NK-92 treated with Interleukin-12 subunit alpha and Interleukin-12 subunit beta, amount 100 ng/mL, for 24 hours (cell line): ENCODE data around the gene IFNL4.
"Not testable (repeated sequence)": the region's sequence is repeated elsewhere in the genome, so short reads cannot be mapped to it uniquely, and the experiment has no call there.

Source experiments
- DNase-seq: peaks from one replicate; lab custom pipeline; 2025; lab: John Stamatoyannopoulos, UW

Gene IFNL4

DNA sequence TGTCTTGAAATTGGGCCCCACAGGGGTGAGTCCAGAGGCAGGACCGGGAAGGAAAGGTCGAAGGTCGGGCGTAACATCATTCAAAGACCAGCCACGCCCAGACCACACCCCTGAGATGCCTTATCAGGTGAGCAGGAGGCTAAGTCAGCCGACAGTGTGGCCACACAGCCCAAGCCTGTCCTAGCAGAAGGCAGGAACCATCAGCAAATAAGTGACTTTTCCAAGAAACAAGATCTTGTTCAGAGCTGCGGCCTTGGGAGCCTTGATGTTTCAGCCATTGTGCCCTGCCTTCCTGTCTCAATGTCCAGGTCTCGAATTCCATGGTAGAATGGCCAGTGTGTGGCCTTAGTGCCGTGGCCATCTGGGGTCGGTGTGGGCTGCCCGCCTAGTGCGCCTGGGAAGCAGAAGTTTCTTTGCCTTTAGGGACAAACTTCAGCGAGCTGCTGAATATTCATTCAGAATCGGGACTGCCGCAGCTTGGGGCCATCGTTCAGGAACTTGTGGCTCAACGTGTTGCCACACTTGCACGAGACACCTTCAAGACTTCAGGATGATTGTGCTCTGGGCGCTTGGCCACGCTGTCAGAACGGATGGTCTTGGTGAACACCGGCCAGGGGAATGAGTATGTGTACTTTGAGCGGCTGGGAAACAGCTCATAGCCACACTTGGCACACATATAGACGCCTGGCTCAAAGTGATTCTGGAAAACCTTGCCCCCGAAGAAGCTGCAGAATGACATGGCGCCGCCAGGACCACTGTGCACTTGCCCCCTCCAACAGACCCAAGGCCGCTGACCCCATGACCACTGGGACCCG, 6.1 kb upstream of the IFNL4 start:
- no peak for DNase-seq

DNA sequence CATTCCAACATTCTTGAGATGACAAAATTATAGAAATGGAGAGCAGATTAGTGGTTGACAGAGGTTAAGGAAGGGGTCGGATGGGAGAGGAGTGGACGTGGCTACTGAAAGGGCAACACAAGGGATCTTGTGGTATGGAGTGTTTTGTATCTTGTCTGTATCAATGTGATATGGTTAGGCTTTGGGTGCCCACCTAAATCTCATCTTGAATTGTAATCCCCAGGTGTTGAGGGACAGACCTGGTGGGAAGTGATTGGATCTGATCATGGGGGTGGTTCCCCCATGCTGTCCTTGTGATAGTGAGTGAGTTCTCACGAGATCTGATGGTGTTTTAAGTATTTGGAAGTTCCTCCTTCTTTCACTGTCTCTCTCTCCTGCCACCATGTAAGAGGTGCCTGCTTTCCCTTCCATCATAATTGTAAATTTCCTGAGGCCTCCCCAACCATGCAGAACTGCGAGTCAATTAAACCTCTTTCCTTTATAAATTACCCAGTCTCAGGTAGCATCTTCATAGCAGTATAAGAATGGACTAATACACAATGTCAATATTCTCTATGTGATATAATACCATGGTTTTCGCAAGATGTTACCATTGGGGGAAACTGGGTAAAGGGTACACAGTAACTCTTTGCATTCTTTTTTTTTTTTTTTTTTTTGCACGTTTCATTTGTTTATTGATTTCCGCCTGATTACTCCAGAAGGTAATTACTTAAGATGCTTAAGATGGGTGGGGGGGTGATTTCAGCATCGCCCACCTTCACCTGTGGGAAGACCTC, 4.9 kb upstream of the IFNL4 start:
- DNase-seq = no peak

DNA sequence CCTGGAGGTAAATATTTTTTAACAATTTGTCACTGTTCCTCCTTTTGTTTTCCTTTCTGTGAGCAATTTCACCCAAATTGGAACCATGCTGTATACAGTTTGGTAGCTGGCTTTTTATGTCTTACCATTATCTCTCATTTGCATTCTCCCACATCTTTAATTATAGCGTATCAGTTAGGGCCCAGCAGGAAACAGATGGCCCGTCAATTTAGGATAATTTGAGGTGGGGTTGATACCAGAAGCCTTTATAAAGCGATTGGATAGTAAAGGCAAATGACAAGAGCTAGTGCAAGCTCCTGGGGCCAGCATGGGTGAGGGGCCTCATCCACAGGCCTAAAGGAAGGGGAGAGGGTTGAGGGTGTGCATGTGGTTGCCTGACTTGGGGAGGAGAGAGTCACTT, 3.8 kb upstream of the IFNL4 start:
- no peak for DNase-seq

DNA sequence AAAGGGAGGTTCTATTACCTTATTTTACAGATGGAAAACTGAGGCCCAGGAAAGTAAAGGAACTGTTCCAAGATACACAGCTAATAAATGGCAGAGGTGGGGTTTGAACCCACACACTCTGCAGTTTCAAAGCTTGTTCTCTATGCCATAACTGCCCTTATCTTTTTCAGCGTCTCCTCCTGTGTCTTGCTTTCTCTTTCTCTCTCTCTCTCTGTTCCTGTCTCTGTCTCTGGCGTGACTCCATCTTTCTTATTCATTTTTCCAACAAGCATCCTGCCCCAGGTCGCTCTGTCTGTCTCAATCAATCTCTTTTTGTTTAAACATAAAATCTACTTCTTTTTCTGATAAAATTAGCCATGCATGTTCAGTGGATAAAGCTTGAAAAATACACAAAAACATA, 3.2 kb upstream of the IFNL4 start:
- DNase-seq = no peak

DNA sequence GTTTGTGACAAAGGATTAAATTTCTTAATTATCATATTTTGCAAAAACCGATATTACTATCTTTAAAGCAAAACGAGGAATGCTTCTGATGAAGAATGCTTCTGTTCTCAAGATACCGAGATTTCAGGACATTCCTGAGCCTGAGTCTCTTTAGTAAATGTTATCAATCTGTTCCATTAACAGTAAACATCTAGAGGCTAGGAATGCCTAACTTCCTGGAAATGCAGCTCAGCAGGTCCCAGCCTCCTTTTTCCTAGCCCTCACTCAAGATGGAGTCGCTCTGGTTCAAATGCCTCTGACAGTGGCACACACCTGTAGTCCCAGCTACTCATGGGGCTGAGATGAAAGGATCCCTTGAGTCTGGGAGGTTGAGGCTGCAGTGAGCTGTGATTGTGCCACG, 2.4 kb upstream of the IFNL4 start:
- DNase-seq = no peak

DNA sequence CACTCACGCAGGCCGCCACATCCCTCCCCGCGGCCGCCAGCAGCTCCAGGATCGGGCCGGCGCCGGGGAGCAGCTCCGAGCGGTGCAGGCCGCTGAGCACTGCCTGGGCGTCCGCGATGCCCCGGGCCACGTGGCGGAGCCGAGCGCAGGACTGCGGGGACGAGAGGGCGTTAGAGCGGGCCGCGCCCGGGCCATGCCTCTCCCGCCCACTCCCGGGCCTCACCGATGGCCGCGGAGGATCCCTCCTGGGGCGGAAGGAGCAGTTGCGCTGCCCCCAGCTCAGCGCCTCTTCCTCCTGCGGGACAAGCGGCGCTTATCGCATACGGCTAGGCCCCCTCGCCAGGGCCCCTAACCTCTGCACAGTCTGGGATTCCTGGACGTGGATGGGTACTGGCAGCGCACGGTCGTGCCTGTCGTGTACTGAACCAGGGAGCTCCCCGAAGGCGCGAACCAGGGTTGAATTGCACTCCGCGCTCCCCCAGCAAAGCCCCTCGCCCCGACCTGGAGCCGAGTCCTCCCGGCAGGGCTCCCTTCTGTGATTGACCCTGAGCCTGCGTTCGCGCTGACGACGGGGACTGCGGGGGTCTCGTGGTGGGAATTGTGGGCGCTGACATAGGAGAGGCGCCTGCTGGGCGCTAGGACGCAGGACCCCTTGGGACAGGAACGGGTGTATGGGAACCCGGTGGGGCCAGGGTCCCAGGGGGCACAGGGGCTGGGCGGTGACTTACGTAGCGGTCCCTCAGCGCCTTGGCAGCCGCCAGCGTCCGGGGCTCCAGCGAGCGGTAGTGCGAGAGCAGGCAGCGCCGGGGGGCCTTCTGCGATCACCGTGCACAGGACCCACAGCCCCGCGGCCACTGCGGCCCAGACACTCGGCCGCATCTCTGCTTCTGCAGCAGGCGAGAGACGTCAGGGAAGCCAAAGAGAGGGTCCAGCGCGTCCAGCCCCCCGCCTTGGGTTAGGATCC, 673 bp downstream of the IFNL4 start:
- no peak for DNase-seq

DNA sequence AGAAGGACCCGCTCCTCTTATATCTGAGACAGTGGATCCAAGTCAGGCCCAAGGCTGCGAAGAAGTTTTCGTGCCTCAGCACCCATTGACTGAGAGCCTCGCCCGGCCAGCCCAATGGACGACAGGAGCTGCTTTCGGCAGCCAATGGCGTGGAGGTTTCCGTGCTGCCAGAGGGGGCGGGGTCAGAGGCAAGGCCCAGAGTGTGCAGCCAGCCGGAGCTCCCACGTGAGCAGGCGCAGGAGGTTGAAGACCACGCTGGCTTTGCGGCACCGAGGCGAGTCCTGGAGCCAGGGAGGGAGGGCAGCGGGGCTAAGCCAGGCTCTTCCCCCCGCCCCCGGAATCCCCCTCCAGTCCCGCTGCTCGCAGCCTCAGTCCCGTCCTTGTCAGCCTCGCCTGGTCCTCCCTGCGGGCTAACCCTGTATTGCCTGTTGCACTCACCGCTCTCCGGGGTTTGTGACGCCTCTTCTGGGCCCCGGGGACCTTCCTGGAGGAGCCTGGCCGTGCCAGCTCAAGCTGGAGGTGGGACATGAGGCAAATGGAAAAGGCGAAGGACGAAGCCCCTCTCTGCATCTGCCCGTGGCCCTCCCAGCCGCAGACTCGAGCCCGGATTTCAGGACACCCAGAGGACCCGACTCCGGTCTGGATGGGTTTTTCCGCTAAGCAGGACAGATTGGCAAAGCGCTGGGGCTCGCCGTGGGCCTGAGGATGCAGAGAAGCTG, 1.5 kb downstream of the IFNL4 start:
- no peak for DNase-seq

DNA sequence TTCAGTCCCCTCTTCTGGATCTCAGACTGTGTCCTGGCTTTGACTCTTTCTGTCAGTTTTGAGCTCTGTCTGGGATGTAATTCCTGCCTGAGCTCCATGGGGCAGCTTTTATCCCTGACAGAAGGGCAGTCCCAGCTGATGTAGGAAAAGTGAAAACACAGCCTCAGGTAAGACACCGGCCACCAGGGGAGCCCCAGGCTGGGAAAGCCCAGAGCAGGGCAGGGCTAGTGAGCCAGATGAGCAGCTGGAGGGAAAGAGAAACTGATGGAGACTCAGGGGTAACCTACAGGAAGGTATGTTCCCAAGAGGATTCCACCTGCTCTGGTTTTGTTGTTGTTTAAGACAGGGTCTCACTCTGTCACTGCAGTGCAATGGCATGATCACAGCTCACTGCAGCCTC, 3.5 kb downstream of the IFNL4 start:
- DNase-seq = not testable (repeated sequence)

DNA sequence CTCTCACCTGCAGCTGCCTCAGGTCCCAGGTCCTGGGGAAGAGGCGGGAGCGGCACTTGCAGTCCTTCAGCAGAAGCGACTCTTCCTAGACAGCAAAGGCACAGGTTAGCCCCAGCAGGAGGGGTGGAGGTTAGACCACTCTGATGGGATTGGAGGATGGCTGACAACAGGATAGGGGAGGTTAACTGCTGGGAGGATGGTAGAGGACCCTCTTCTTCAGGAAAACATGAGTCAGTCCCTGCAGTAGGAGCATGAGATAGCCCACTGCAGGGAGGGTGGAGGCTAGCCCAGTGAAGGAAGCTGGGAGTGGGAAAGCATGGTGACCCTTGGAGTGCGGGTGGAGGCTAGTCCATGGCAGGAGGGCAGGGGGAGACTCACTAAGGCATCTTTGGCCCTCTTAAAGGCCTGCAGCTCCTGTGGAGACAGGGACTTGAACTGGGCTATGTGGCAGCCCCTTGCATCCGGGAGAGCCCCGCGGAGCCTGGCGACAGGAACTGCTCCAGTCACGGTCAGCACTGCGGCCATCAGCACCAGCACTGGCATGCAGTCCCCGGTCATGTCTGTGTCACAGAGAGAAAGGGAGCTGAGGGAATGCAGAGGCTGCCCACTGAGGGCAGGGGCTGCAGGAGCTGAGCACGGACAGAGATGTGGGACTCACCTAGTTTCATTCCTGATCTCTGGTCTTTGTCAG, 4.1 kb downstream of the IFNL4 start, which contains the start of gene IFNL3:
Gene IFNL3 (minus strand): TSS at position 597 of the 691 bp plus-strand sequence. CDS start 39 bp downstream, at position 558.
- DNase-seq = not testable (repeated sequence)

DNA sequence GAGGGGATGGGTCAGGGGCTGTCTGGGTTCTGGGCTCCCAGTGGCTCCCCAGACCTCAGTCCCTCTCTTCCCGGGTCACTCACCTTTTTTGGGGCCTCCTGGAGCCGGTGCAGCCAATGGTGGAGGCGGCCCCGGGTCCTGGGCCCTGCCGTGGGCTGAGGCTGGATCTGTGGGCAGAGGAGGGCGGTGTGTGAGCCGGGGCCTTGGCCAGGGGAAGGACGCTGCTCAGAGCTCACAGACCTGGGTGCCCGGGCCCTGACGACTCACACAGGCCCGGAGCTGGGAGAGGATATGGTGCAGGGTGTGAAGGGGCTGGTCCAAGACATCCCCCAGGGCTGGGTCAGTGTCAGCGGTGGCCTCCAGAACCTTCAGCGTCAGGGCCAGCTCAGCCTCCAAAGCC, 4.9 kb downstream of the IFNL4 start:
- not testable (repeated sequence) for DNase-seq

DNA sequence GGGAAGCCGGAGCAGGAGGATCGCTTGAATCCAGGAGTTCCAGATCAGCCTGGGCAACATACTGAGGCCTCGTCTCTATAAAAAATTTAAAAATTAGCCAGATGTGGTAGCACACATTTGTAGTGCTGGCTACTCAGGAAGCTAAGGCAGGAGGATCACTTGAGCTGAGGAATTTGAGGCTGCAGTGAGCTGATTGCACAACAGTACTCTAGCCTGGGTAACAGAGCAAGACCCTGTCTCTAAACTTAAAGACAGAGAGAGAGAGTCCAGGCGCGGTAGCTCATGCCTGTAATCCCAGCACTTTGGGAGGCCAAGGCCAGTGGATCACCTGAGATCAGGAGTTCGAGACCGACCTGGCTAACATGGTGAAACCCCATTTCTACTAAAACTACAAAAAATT, 8.2 kb downstream of the IFNL4 start:
- DNase-seq = no peak

DNA sequence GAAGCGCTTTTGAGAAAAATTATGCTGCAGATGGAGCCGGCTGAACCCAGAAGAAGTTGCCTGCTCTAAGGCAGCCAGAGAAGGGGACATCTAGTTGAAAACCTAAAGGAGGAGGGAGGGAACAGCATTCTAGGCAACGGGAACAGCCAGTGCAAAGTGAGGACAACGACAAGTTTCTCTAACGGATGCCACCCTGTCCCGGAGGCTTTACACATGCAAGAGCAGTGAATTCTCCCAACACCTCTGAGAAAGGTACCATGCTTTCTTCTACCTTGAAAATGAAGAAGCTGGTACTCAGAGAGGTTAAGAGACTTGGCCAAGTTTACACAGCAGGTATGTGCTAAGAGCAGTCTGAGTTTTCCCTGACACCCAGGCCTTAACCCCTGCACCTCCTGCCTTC, 9.7 kb downstream of the IFNL4 start:
- DNase-seq = no peak

DNA sequence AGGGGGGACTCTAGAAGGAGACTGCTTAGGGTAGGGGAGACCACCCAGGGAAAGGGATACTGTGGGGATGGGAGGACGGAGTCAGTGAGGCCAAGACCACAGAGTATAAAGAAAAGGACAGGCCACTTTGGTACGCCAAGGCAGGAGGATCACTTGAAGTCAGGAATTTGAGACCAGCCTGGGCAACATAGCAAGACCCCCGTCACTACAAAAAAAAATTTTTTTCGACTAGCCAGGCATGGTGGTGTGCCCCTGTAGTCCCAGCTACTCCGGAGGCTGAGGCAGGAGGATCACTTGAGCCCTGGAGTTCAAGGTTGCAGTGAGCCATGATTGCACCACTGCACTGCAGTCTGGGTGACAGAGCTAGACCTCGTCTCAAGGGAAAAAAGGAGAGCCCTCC, 10.4 kb downstream of the IFNL4 start:
- DNase-seq = no peak

DNA sequence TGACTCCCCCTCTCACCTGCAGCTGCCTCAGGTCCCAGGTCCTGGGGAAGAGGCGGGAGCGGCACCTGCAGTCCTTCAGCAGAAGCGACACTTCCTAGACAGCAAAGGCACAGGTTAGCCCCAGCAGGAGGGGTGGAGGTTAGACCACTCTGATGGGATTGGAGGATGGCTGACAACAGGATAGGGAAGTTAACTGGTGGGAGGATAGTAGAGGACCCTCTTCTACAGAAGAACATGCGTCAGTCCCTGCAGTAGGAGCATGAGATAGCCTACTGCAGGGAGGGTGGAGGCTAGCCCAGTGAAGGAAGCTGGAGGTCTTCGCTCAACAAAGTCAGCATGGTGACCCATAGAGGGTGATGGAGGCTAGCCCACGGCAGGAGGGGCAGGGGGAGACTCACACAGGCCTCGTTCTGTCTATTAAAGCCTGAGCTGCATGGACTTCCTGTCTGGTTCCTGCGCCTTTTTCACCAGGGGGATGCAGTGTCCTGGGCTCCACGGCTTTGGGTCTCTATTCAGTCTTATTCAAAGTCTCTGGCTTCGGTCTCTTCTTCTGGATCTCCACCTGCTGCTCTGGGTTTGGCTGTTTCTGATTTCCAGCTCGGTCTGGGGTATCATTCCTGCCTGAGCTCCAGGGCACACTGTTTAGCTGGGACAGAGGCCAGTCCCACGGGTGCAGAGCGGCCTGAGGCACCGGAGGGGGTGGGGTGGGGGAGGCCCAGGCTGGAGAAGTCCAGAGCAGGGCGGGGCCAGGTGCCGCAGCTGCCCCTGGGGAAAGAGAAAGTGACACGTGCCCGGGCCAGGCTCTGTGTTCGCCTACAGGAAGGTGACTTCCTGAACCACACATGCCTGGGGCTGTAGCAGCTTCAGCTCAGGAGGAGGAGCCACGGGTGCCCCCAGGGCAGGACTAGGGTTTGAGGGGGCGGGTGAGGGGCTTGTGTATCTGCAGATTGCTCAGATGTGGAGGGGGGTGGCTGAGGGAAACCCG, 11.2 kb downstream of the IFNL4 start:
- DNase-seq = peak; percentile 45

DNA sequence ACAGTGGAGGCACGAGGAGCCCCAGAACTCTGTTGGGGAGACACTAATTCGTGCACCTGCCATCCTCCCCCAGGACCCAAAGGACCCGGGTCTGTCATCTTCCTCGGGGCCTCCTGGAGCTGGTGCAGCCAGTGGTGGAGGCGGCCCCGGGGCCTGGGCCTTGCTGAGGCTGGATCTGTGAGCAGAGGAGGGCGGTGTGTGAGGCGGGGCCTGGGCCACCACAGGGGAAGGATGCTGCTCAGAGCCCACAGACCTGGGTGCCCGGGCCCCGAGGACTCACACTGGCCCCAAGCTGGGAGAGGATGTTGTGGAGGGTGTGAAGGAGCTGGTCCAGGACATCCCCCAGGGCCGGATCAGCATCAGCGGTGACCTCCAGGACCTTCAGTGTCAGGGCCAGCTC, 12.1 kb downstream of the IFNL4 start:
- no peak for DNase-seq

DNA sequence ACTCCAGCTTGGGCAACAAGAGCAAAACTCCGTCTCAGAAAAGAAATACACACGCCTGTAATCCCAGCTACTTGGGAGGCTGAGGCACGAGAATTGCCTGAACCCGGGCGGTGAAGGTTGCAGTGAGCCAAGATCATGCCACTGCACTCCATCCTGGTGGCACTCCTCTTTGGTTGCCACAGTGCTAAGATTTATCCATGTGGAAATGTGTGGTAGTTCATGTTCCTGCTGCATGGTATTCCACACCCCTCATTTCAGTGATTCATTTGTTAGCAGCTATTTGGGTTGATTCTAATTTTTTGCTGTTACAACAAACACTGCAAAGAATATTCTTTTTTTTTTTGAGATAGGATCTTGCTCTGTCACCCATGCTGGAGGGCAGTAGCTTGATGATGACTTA, 15.9 kb downstream of the IFNL4 start:
- DNase-seq = no peak

DNA sequence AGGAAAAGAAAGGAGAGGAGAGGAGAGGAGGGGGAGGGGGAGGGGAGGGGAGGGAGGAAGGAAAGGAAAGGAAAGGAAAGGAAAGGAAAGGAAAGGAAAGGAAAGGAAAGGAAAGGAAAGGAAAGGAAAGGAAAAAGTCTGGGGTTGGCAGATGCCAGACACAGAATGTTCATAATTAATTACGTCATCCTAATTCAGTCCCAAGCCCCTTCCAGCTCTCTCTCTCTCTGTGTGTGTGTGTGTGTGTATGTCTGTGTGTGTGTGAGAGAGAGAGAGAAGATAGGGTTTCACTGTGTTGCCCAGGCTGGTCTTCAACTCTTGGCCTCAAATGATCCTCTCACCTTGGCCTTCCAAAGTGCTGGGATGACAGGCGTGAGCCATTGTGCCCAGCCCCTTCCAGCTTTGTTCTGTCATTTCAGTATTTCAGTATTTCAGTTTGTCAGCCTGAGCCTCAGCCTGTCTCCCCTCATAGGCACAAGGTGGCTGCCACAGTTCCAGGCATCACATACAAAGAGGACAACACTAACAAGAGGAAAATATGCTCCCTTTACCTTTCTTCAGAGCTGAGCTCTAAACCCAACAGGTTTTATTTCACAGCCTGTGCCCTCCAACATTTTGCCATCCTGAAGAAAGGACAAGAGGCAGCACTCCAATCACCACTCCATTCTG, 18.4 kb downstream of the IFNL4 start:
- no peak for DNase-seq

DNA sequence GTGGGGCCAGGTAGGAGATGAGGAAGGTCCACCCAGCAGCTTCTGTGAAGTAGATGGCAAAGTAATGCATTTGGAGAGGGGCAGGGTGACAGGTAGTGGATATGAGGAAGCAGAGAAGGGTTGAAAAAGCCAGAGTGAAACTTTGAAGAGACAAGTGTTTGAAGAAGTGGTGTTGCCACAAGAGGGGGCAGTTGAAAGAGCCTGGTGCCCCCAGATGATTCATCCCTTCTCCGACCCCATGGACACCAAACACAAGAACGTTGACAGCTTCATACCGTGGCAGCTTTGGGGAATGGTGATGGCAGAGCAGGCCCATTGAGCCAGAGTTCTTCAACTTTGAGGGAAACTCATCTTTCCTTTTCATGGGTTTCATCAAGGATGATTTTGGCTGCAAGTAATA, 23.7 kb downstream of the IFNL4 start:
- no peak for DNase-seq

DNA sequence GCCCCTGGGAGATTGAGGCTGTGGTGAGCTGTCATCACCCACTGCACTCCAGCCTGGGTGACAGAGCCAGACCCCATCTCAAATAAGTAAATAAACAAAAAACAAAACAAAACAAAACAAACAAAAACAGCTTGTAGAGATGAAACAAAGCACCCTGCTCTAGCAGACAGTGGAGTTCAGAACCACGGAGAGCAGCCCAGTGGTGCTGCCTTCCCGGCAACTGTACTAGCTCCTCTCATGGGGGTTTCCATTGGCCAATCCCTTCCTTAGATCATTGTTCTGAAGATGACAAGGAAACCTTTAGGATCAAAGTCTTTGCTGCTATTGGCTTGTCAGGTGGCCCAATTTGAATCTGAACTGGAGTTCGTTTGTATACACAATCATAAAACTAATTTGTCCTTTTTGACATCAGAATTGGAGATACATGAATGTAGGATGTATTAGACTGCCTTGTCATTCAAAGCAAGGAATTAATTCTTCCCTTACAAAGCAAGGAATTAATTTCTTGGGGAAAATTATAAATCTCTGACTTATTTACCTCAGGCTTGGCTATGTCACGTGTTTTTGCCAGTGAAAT, 24.9 kb downstream of the IFNL4 start:
- no peak for DNase-seq
